ENCODE measurements around the gene PEX19.

Gene PEX19

GRCh38 chr1:160285506-160285905 lies 573 bp upstream of the PEX19 start:
- in situ Hi-C loops (cut with HindIII; ENCODE audit: low pct_ligation_motif_present, low pct_unique_long_range_greater_than_20kb, low sequenced_read_pairs), result no loop called here
- DNase-seq, result no peak

DNA sequence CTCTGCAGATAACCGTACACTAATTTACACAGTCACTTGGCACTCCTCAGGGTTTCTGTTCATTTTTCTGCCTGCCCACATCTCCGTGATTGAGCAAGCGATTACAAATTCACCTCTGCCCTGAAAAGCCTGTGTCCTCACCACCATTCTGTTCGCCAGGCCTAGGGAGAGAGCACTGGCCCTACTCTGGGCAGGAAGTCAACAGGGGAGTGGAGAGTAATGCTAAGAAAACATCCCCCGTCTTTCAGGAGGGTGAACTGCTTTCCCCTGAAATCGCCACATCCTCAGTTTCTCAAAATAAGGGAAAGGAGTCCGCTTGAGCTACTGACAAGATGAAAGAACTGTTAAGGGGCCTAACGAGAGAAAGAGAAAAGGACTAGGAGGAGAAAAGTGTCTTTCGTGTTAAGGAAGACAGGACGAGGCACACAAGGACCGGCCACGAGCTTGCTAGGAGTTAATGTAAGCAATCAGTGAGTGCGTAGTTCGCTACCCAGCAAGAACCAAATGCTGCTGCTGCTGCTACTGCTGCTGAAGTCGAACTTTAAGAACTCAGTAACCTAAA lies 632 bp downstream of the PEX19 start:
- peak; percentile 36 for DNase-seq
- in situ Hi-C loops (cut with HindIII; ENCODE audit: low pct_ligation_motif_present, low pct_unique_long_range_greater_than_20kb, low sequenced_read_pairs), result no loop called here

- in situ Hi-C loops (cut with HindIII; ENCODE audit: low pct_ligation_motif_present, low pct_unique_long_range_greater_than_20kb, low sequenced_read_pairs), result no loop called here
- no peak for DNase-seq
Observed at GRCh38 chr1:160282807-160283206, 2.1 kb downstream of the PEX19 start.

- no peak for DNase-seq
- in situ Hi-C loops (cut with HindIII; ENCODE audit: low pct_ligation_motif_present, low pct_unique_long_range_greater_than_20kb, low sequenced_read_pairs), result no loop called here
Observed at GRCh38 chr1:160277987-160278386, 6.9 kb downstream of the PEX19 start.

GRCh38 chr1:160277330-160277729 lies 7.6 kb downstream of the PEX19 start:
- DNase-seq, result no peak
- in situ Hi-C loops (cut with HindIII; ENCODE audit: low pct_ligation_motif_present, low pct_unique_long_range_greater_than_20kb, low sequenced_read_pairs), result no loop called here

DNA sequence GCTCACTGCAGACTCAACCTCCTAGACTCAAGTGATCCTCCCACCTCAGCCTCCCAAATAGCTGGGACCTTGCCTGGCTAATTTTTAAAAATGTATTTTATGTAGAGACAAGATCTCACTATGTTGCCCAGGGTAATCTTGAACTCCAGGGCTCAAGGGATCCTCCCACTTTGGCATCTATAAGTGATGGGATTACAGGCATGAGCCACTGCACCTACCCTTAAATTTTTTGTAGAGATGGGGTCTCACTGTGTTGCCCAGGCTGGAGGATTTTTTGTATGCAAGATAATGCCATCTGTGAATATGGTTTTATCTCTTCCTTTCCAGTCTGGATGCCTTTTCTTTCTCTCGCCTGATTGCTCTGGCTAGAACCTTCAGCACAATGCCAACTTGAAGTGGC lies 13.9 kb downstream of the PEX19 start:
- in situ Hi-C loops (cut with HindIII; ENCODE audit: low pct_ligation_motif_present, low pct_unique_long_range_greater_than_20kb, low sequenced_read_pairs), result no loop called here
- no peak for DNase-seq

DNA sequence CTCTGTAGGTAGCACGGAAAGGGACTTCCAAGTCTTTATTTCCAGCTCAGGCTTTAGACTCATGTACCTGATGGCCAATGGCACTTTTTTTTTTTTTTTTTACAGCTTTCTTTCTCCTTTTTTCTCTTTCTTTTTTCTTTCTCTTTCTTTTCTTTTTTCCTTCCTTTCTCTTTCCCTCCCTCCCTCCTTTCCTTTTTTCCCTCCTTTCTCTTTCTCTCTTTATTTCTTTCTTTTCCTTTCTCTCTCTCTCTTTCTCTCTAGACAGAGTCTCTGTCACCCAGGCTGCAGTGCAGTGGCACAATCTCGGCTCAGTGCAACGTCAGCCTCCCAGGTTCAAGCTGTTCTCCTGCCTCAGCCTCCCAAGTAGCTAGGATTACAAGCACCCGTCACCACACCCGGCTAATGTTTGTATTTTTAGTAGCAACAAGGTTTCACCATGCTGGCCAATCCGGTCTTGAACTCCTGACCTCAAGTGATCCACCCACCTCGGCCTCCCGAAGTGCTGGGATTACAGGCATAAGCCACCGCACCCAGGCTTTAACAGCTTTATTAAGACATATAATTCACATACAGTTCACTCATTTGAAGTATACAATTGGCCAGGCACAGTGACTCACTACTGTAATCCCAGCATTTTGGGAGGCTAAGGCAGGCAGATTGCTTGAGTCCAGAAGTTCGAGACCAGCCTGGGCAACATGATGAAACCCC lies 17.5 kb downstream of the PEX19 start:
- in situ Hi-C loops (cut with HindIII; ENCODE audit: low pct_ligation_motif_present, low pct_unique_long_range_greater_than_20kb, low sequenced_read_pairs), result no loop called here
- DNase-seq, result no peak

DNA sequence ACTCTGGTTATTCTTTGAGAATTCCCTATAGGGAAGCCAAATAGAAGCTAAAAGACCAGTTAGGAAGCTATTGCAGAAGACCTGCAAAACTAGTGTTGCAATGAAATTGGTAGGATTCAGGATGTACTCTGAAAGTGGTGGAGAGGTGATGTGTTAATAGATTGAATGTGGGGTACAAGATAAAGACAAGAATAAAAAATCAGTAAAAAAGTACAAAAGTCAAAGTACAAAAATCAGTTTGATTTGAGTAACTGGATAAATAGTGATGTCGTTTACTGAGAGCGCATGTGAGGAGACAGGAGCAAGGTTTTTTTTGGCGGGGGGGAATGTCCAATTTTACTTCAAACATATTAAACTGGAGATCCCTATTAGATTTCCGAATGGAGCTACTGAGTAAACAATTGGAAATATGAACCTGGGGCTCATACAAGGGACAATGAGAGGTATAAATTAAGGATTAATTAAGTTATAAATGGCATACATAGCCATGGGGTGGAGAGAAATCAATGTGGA lies 20.1 kb downstream of the PEX19 start:
- in situ Hi-C loops (cut with HindIII; ENCODE audit: low pct_ligation_motif_present, low pct_unique_long_range_greater_than_20kb, low sequenced_read_pairs), result no loop called here
- no peak for DNase-seq

DNA sequence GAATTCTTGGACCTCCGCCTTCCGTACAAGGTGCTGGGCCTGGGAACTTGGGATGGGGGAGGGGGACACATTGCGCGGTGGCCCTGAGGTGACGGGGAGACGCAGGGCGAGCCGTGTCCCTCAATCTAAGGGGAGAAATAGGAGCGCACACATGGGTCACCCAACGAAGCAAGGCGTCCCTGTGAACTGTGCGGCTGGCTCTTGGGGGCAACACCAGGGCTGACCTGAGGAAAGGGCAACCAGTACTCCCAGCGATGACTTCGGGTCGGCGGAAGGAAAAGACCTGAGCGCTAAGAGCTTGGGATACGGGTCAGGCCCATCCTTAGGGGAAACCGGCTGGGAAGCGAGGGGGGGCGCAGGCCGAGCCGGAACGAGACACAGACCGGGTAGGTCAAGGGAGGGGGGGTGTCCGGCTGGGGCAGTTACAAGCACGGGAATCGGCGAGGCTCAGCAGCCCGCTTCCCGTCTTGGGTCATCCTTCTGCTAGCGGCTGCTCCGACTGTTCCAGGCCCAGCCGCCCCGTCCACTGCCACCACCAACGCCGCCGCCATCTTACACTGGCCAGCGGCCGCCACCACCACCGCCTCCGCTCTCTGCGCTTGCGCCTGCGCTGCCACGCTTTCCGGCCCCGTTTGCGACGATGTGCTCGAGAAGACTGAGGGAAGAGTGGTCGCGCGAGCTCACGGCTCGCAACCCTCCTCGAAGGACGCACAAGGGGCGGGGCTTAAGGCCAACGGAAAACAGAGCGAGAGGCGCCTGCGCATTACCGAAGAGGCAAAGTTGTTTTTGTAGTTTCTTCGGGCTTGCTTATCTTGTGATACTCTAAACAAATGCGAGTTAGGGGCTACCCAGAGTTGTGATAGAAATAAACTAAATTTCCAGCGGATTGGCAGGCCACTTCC lies 22.8 kb downstream of the PEX19 start, which contains the start of gene DCAF8:
TSS of gene DCAF8 (minus strand) at position 657 of the 902 bp plus-strand sequence. CDS start 18,541 bp downstream, outside the sequence.
- DNase-seq, result peak; percentile 99
- in situ Hi-C loops (cut with HindIII; ENCODE audit: low pct_ligation_motif_present, low pct_unique_long_range_greater_than_20kb, low sequenced_read_pairs), result no loop called here

- in situ Hi-C loops (cut with HindIII; ENCODE audit: low pct_ligation_motif_present, low pct_unique_long_range_greater_than_20kb, low sequenced_read_pairs), result no loop called here
- DNase-seq, result peak; percentile 74
Observed at GRCh38 chr1:160261556-160261892, 23.4 kb downstream of the PEX19 start.

GRCh38 chr1:160260406-160261382 lies 24.2 kb downstream of the PEX19 start:
- DNase-seq, result peak; percentile 72
- in situ Hi-C loops (cut with HindIII; ENCODE audit: low pct_ligation_motif_present, low pct_unique_long_range_greater_than_20kb, low sequenced_read_pairs), result no loop called here

DNA sequence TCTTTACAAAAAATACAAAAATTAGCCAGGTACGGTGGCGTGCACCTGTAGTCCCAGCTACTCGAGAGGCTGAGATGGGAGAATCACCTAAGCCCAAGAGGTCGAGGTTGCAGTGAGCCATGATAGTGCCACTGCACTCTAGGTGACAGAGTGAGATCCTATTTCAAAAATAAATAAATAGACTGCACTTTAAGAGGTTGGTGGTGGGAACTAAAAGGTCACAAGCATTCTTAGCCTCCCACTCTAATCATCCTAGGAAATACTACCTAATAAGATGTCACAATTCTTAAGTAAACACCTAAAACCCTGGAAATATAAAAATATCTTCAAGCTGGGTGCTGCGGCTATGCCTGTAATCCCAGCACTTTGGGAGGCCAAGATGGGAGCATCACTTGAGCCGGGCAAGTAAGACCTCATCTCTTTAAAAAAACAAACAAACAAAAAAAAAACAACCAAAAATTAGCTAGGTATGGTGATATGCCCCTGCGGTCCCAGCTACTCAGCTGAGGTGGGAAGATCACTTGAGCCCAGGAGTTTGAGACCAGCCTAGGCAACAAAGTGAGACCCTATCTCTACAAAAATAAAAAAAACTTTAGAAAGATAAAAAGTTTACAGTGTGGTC lies 26.6 kb downstream of the PEX19 start:
- in situ Hi-C loops (cut with HindIII; ENCODE audit: low pct_ligation_motif_present, low pct_unique_long_range_greater_than_20kb, low sequenced_read_pairs), result no loop called here
- DNase-seq, result no peak

DNA sequence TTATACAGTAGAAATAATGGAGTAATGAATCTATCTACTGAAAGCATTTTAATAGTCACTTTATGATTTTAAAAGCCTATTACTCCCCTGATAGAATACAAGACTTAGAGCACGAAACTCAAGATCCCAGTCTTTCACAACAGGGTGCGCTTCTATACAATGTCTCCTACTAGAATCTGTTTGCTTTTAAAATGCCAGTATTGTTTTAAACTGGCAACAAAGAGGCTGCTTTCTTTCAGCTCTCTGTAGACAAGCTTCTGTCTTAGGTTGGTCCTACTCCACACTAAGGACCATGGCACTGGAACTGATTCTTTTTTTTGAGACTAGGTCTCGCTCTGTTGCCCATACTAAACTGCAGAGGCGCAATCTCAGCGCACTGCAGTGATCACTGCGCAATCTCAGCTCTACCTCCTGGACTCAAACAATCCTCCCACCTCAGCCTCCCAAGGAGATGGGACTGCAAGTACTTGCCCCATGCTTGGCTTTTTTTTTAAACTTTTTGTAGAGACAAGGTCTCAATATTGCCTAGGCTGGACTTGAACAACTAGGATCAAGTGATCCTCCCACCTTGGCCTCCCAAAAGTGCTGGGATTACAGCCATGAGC lies 27.4 kb downstream of the PEX19 start:
- in situ Hi-C loops (cut with HindIII; ENCODE audit: low pct_ligation_motif_present, low pct_unique_long_range_greater_than_20kb, low sequenced_read_pairs), result no loop called here
- DNase-seq, result no peak

- peak; percentile 55 for DNase-seq
- in situ Hi-C loops (cut with HindIII; ENCODE audit: low pct_ligation_motif_present, low pct_unique_long_range_greater_than_20kb, low sequenced_read_pairs), result no loop called here
Observed at GRCh38 chr1:160256396-160257046, 28.4 kb downstream of the PEX19 start.

DNA sequence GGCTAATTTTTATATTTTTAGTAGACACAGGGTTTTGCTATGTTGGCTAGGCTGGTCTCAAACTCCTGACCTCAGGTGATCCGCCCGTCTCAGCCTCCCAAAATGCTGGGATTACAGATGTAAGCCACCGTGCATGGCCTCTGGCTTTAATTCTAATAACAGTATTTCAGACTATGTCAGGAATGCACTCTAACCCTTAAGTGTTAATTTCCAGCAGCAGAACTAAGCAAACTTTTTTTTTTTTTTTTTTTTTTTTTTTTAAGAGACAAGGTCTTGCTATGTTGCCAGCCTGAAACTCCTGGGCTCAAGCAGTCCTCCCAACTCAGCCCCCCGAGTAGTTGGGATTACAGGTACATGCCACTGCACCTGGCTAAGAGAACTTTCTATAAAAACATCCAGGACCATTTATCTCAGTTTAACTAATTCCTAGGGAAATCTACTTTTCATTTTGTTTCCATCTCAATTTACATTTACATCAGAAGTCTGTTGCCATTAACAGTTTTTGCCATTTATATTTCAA lies 29.1 kb downstream of the PEX19 start:
- in situ Hi-C loops (cut with HindIII; ENCODE audit: low pct_ligation_motif_present, low pct_unique_long_range_greater_than_20kb, low sequenced_read_pairs), result no loop called here
- DNase-seq, result no peak

- DNase-seq, result peak; percentile 76
- in situ Hi-C loops (cut with HindIII; ENCODE audit: low pct_ligation_motif_present, low pct_unique_long_range_greater_than_20kb, low sequenced_read_pairs), result no loop called here
Observed at GRCh38 chr1:160251687-160252526, 33.0 kb downstream of the PEX19 start.

Data from ACHN (cell line).